Pancreas (tissue), 10 donors: Measurements from ENCODE around the gene C1orf74. TPM values are rescaled to one million over a fixed set of nuclear protein-coding genes. Genes with fewer than 3 reads are reported as not detected.

Experiments
- ATAC-seq, 4 donors: fragments of 200-7000 bp; cut with Tn5 transposase; one replicate each; pipeline versions ENCODE4 v1.8.0 to v1.9.1; 2020; ENCODE audit warnings: mild to moderate bottlenecking in 4 of 4, moderate library complexity in 4 of 4
- DNase-seq, 6 donors: peaks; one replicate each; pipeline ENCODE4 v3.0.0-alpha.2; 2020
- FAIRE-seq: peaks from 2 replicates; lab custom pipeline; 2012; peaks lifted over from hg19 to GRCh38; lab: Jason Lieb, UNC
- H3K27ac ChIP-seq, 4 donors: fragments of 200-600 bp; sonication (generic); 1 replicate in 3 of 4; 2 replicates in 1 of 4; pipeline versions ENCODE4 v1.5.0 to v1.8.0; 2020
- H3K27me3 ChIP-seq, 4 donors: fragments of 200-600 bp; one replicate each; pipeline ENCODE4 v1.8.0; 2021
- H3K36me3 ChIP-seq, 3 donors: fragments of 200-600 bp; sonication (generic) in 1 of 3; one replicate each; pipeline versions ENCODE4 v1.5.0 to v1.8.0; 2020 to 2021
- H3K4me1 ChIP-seq, 3 donors: fragments of 200-600 bp; one replicate each; pipeline ENCODE4 v1.8.0; 2021
- H3K4me3 ChIP-seq, 4 donors: fragments of 200-600 bp; sonication (generic) in 2 of 4; one replicate each; pipeline versions ENCODE4 v1.5.0 to v1.8.0; 2020 to 2021
- H3K9me3 ChIP-seq, 4 donors: fragments of 200-600 bp; one replicate each; pipeline ENCODE4 v1.8.0; 2021
- CTCF ChIP-seq, 4 donors: fragments of 200-600 bp; sonication (generic) in 3 of 4; IDR thresholded peaks; one replicate each; pipeline versions ENCODE4 v1.5.0 to v1.8.0; 2021; ENCODE audit warnings: antibody characterized with exemption in 4 of 4
- WGBS, 2 donors: extraction: QIAGEN DNeasy Blood & Tissue Kit; methylation state at CpG; one replicate each; pipeline ENCODE4 v1.1.7; 2013; 5-methylcytosine and 5-hydroxymethylcytosine counted together
- intact Hi-C, 3 donors: fragments of 100-400 bp; cut with DNase I; formaldehyde crosslinking; loops; one replicate each; pipeline versions ENCODE4 v1.11.1 to v1.14.2; 2022
- polyA plus RNA-seq, 2 donors: library from polyadenylated mRNA; stranded (reverse); fragments of 200-250 nt; gene quantifications; one replicate each; pipeline ENCODE4 v1.2.3, GENCODE V29; 2013
- total RNA-seq, 6 donors: library from RNA; stranded (reverse); fragmentation: NEBNext Ultra II Directional in 4 of 6; extraction: Animal tissue kit (Norgen Biotek cat#: 25700) in 4 of 6; gene quantifications; one replicate each; pipeline versions ENCODE4 v1.2.1 to v1.2.4, GENCODE V29; 2021 to 2023
- donor health status: healthy with polysubstance abuse.
- donor health status: DM: no; HTN: no; CAD: no; lungs with moderate emphysema.
- donor health status: DM: no; HTN: no; CAD: no.
- donor health status: control.
- donor health status: control.
- donor health status: Bipolar disorder and iron deficiency.
- donor health status: DM: yes; HTN: yes; CAD: no.
- donor health status: DM: no; HTN: no; CAD: no.
- donor health status: DM: no; HTN: no; CAD: no.
- donor health status: DM: yes; HTN: yes; CAD: no.

C1orf74 gene
- total and polyA plus RNA-seq, 8 donors: 0.39 to 1.2 (median 0.82) TPM

- H3K4me1 ChIP-seq: peaks cover 14 to 28% (median 23%) of the 10 kb centered on the region in 3 donors
- FAIRE-seq (no peak), ATAC-seq (no peak), DNase-seq (no peak)
- no peak overlapping the region for H3K4me3 ChIP-seq
- peak overlapping the region in 1 of 4 donors; percentile 82 for H3K27ac ChIP-seq
- no peaks in the 10 kb centered on the region for H3K27me3 ChIP-seq
- H3K36me3 ChIP-seq: peaks cover 0 to 34% (median 17%) of the 10 kb centered on the region in 3 donors
- no peaks in the 10 kb centered on the region for H3K9me3 ChIP-seq
- 33 to 77% methylated on average over 4 of the region's 4 CpGs for WGBS, 2 donors
- intact Hi-C loops: no loop called here
- no peak for TF ChIP-seq CTCF (IDR thresholded peaks at IDR 0.05)
These were observed 1.8 kb upstream of the C1orf74 start for GRCh38 chr1:209786146-209786545.

GRCh38 chr1:209785592-209785991 lies 1.2 kb upstream of the C1orf74 start:
- whole genome bisulfite sequencing, 2 donors: 96 to 99% methylated on average over 4 of the region's 4 CpGs
- FAIRE-seq: no peak
- no peak for TF ChIP-seq CTCF (IDR thresholded peaks at IDR 0.05)
- Histone ChIP-seq H3K36me3 (peaks cover 0 to 29% (median 12%) of the 10 kb centered on the region in 3 donors), H3K27me3 (no peaks in the 10 kb centered on the region), H3K9me3 (no peaks in the 10 kb centered on the region), H3K4me1 (peaks cover 14 to 28% (median 23%) of the 10 kb centered on the region in 3 donors), H3K27ac (no peak overlapping the region), H3K4me3 (no peak overlapping the region)
- ATAC-seq: no peak
- intact Hi-C loops: no loop called here
- DNase-seq: no peak

- intact Hi-C loops: no loop called here
- no peaks in the 10 kb centered on the region for H3K9me3 ChIP-seq
- peak overlapping the region in 2 of 4 donors; percentile 52 to 62 for H3K4me3 ChIP-seq
- H3K27ac ChIP-seq: no peak overlapping the region
- DNase-seq (no peak), ATAC-seq (no peak), FAIRE-seq (no peak)
- peaks cover 0 to 7% (median 0%) of the 10 kb centered on the region in 3 donors for H3K36me3 ChIP-seq
- 42 to 44% methylated on average over 6 of the region's 6 CpGs for WGBS, 2 donors
- peaks cover 14 to 25% (median 20%) of the 10 kb centered on the region in 3 donors for H3K4me1 ChIP-seq
- no peaks in the 10 kb centered on the region for H3K27me3 ChIP-seq
- TF ChIP-seq CTCF (IDR thresholded peaks at IDR 0.05): no peak
These were observed 973 bp downstream of the C1orf74 start for GRCh38 chr1:209783386-209783785.

- TF ChIP-seq CTCF (IDR thresholded peaks at IDR 0.05): no peak
- no peaks in the 10 kb centered on the region for H3K36me3 ChIP-seq
- 61 to 70% methylated on average over 4 of the region's 4 CpGs for WGBS, 2 donors
- peaks cover 0 to 10% (median 0%) of the 10 kb centered on the region in 3 donors for H3K4me1 ChIP-seq
- ATAC-seq (no peak), FAIRE-seq (no peak), DNase-seq (no peak)
- no peaks in the 10 kb centered on the region for H3K27me3 ChIP-seq
- H3K9me3 ChIP-seq: no peaks in the 10 kb centered on the region
- intact Hi-C loops: no loop called here
- H3K4me3 ChIP-seq: no peak overlapping the region
- no peak overlapping the region for H3K27ac ChIP-seq
These were observed 4.1 kb downstream of the C1orf74 start for GRCh38 chr1:209780268-209780667.

- Histone ChIP-seq H3K9me3 (no peaks in the 10 kb centered on the region), H3K4me1 (no peaks in the 10 kb centered on the region), H3K27ac (no peak overlapping the region), H3K36me3 (no peaks in the 10 kb centered on the region), H3K27me3 (no peaks in the 10 kb centered on the region), H3K4me3 (no peak overlapping the region)
- FAIRE-seq (no peak), DNase-seq (no peak), ATAC-seq (no peak)
- no peak for TF ChIP-seq CTCF (IDR thresholded peaks at IDR 0.05)
- intact Hi-C loops: no loop called here
- 94 to 96% methylated on average over 1 of the region's 1 CpG for WGBS, 2 donors
These were observed 6.3 kb downstream of the C1orf74 start for GRCh38 chr1:209778102-209778501.
